ENCODE measurements around the gene BMPER.

BMPER gene

DNA sequence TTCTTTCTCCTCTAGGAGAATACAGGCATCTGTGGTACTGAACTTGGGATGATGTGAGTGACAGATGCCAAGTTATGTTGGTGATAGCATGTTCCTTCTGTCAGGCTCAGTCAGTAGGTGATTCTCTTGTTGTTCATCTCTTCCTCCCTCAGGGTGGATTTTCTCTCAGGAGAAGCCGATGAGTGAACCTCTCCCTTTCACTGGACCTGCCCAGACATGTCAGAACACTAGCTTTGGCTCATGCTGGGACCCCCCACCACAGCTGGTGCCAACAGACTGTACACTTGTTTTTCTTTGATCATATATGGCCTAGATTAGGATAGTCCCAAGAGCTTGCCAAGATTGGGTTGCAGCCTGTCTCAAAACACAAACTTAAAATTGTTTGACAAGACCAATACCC is 129.4 kb downstream of the BMPER start:
- no peak for DNase-seq

DNA sequence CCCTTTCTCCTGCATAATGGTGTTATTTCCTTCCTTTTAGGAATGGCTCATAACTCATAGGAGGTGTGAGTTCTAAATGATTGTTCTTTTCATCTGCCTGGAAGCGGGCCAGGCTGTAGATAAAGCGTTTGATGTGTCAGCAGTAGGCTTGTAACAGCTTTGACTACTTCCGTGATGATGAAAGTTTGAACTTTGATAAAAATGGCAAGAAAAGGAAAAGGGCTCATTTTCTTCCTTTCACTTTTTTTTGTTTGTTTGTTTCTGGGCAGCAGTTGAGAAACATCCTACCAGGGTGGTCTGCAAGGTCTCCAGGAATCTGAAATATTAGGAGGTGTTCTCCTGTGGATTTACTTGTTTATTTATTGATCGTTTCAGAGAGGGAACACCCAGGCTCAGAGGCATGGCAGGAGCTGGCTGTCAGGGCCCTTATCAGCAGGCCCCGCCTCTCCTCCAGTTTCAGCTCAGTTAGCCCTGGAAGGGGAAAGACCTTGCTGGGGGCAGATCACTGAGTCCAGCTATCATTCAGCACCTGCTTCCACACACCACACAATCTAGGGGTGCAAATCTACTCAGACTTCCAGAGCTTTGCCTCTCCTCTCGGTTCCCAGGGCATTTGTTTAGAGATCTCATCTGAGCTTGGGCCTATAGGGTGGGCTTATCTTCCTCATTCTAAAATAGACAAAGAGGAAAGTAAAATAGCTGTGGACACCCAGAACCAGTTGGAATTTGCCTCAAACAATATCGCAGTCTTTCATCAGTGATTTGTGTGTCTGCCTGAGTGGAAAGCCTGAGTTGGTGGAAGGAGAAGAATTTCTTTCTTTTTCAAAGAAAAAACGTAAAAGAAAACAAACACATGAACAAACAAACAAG is 130.9 kb downstream of the BMPER start:
- no peak for DNase-seq

DNA sequence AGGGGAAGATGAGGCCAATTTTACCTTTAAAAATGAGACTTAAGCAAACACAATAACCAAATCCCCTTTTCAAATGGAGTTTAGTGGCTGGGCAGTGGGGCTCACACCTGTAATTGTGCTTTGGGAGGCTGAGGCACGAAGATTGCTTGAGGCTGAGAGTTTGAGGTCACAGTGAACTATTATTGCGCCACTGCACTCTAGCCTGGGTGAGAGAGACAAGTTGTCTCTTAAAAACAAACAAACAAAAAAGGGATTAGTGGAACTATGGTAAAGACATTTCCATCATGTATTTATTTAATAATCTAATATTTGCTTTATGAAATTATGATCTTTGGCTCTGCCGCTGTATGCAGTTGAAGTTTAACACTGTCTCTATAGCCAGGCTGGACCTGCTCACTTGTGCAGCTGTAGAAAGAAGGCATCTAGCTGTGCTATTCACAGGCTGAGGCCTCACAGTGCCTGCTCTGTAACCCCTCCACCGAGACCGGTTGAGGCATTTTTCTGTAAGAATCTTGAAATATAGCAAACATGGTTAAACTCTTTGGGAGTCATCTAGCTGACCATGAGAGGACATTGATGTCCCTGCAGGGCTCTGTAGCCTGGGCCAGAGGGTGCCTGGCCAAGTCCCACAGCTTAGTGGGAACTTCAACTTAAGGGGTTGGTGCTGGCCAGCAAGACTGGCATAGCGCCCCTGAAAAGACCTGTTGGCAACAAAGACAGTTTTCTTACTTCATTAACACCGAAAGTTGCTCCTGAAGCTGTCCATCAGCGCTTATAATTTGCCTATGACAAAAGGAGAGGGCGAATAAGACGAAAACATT is 131.8 kb downstream of the BMPER start:
- no peak for DNase-seq

DNA sequence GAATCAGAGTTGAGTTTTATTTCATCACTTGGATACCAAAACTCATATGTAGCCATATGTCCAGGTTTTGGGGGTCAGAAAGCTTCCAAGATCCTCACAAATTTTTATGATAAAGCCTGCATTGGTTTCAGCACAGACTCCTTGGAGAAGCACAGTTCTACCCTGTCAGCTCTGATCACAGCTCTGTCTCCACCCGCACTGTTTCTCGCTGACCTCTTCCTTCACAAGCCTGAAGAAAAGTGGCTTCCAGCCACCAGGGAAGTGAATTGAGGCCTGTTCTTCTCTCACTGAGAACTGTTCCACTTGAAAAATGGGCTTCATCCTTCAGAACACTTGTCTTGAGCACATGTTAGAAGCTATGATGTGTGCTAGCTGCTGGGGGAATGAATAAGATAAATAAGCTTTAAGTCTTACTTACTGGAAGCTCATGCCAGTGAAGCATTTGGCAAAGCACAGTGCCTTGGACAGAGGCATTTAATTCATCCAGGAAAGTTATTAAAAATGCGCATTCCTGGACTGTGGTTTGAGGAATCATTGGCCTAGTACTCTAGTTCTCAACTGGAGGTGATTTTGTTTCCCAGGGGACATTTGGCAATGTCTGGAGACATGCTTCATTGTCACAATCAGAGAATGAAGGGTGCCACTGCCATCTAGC is 133.6 kb downstream of the BMPER start:
- DNase-seq: no peak

DNA sequence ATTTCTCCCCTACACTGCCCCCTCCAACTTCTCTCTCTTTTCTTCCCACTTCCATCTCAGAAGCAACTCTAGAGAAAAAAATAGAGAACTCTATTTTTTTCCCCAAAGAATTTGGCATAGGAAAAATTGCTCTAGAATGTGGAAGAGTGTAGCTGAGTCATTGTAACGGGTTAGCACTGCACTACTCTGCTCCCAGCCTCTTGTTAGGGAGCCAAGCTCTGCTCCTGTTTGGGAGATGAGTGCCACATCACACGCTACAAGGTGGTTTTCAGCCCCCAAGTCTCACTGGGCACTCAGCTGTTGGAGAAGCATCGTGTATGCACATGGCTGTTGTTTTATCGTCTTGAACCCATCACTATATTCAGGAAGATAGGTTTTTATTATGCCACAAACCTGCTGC is 136.4 kb downstream of the BMPER start:
- no peak for DNase-seq

DNA sequence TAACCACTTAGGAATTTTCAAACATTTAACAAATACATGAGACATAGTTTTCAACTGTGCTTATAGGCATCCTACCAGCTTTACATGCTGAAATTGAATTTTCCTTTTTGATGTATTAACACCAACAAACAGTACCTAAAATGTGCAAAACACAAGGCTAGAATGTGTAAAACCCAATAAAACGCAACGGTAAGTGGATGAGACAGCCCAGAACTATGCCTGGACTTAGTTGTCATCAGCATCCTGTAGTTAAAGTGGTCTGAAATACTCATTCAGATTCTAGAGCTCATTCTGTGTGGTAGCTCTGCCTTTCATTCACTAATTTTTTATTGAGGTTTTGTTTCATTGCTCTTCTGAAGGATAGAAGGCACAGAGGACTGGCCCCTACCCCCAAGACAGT is 137.1 kb downstream of the BMPER start:
- no peak for DNase-seq

DNA sequence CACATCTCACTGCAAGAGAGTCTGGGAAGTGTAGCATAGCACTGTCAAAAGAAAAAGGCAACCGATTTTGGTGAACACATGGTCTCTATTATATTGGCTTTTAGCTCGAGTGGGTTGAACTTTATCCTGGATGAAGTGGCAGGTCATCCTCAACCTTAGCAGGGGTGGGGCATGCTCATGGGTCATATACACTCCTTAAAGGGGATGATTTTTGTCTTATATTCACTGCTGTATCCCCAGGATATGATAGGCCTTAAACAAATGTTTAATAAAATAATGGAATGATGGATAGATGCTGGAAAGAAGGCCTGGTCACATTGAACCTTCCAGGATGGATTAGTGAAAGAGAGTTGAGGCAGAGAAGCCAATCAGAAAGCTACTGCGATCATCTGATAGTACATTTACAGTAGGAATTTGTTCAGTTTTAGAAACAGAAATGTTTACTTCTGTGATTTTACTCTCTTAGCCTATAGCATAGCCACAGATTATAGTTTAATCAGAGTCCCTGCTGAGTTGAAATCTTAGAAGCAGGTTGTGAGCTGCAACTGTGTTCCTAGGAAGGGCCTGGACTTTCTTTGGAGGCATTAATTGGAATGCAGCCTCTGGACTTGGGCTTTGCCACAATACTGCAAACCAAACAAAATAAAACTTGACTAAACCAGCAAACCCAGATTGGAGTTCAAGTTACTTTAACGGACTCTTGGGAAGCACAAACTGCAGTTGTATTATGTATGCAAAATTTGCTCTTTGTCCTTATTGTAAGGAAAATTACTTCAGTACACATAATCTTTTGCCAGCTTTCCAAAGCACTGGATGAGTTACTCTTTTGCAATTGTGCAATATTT is 138.3 kb downstream of the BMPER start:
- DNase-seq: no peak

DNA sequence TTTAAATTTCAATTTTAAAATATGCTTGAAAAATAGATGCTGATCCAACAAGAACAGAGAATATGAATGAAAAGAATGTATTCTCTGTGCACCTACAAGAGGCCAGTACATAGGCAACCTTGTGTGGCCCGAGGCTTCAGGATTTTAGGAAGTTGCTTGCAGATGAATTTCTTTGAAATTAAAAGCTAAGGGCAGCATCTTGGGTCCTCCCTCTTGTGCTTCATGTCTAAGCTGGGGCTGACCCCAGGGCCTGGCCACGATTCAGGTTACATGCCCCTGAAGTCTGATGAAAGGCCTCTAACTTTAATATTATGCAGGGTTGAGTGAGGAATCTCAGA is 138.9 kb downstream of the BMPER start:
- DNase-seq: no peak

DNA sequence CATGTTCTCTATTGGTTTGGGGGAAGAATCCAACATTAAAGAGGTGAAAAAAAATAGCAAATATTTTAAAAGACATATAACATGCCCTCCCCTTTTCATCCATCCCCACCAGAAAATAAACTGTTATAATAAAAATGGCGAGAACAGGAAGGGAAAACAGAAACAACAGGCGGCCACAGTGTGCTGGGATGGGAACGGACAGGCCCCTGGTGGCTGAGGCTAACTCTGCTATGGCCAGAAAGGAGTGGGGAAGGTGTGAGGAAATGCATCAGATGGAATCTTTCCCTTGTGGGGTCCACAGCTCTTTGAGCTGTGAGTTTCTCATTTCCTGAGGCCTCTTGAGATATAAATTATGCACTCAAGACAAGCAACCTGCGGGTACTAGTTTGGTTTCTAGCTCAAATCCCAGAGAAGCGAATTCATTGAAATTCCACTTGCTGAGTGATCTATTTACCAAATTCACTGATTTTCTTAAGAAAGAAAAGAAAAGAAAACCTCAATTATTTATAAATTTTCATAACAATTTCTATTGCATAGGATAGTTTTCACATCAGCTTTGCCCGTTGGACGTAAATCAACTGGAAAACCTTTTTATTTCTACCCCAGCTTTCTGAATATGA is 139.5 kb downstream of the BMPER start:
- no peak for DNase-seq

DNA sequence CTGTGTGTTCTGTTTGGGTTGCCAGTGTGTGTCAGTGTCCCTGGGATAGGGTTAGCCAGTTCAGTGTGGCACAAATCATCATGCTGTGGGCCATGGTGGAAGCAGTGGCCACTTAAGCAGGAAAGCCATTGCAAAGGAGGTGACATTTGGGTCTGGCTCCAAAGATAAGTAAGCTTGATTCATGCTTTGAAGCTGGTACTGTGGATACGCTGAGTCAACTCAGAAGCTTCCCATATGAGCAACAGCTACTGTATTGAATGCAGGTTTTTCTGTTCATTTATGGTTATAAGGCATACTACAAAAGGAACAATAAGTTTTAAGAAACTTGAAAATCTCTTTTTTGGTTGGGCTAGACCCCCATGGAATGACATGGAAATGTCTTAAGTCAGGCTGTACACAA is 143.1 kb downstream of the BMPER start:
- no peak for DNase-seq

DNA sequence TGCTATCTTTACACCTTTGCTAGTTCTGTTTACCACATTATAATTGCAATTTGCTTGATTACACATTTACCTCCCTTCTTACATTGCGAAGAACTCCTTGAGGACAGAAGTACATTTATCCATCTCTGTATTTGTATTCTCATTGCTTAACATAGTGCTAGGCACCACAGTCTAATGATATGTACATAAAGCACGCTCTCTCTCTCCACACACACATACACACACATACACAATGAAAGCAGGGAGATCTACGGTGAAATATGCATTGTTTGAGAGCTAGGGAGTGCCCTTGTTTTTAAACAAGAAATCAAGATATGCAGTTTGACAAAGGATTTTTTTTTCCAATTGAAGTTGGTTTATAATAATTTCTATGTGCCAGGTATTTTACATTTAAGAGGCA is 148.7 kb downstream of the BMPER start:
- DNase-seq: no peak

DNA sequence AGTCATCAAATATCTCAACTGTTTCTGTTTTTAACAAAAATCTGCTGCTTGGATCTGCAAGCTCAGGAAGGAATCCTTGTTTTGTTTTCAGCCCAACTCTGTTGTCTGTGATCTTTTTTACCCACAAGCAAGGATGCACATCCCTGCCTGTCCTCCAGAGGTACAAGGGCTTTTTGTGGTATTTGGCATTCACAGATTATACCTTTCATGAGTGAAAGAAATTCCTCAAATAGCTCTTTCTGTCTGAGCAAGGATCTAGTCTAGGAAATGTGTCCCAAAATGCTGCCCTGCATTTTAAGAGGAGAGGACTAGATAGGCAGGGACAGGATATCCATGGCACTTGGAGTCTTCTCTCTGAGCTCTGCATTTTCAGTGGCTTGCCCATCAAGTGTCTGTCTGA is 151.8 kb downstream of the BMPER start:
- no peak for DNase-seq

DNA sequence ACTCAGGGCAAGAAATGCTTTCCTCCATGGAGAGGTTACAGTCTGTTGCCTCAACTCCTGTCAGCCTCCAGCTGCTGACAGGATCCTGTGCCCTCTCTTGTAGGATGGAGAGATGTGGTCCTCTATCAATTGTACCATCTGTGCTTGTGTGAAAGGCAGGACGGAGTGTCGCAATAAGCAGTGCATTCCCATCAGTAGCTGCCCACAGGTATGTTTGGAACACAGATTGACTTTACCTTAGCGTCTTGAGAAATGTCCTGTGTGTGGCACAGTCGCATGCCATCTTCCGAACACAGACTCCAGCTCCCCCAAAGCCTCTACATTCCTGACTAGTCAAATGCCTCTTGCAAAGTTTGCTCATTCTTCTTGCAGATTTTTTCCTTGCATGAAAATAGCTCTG is 152.6 kb downstream of the BMPER start:
- no peak for DNase-seq

DNA sequence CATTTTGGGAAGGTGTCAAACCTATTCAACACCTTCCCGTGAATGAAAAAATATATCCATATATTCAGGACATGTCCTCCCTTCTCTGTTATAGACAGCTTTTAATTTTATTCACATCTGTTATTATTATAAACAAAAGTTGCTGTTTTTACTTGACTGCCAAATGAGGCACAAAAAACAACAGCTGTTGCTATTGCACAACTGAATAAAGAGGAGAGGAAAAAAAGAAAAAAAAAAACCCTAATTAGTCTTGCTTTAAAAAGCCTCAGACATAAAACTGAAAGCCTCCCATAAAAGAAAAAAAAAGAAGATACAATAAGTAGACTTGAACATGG is 153.4 kb downstream of the BMPER start:
- DNase-seq: no peak

DNA sequence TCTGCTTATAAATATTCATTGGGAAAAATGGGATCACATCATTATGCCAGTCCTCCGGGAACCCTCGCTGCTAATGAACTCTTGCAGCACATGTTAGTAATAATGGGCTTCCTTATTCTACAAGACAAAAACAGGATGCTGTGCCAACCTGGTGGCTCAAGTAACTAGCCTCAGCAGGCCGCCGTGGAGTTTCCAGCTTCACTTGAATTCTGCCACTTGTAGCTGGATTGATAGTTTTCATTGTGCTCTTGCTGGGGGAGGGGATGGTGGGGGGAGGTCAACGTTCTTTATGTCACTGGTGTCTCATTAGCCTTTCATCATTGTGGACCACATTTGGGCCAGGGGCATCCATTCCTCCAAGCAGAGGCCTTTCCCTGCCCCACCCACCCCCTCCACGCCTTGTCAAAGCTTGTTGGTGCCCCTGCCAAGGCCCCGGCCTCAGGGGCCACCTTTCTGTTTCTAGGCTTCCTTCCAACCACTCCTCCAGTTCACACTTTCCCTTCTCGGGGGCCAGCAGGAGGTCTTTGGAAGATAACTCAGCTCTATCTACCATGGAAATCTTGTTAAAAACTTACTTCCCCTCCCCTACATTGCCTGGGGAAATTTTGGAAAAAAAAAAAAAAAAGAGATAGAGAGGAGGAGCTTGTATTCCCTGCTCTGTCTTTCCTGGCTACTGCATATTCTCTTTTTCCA is 153.9 kb downstream of the BMPER start:
- no peak for DNase-seq

DNA sequence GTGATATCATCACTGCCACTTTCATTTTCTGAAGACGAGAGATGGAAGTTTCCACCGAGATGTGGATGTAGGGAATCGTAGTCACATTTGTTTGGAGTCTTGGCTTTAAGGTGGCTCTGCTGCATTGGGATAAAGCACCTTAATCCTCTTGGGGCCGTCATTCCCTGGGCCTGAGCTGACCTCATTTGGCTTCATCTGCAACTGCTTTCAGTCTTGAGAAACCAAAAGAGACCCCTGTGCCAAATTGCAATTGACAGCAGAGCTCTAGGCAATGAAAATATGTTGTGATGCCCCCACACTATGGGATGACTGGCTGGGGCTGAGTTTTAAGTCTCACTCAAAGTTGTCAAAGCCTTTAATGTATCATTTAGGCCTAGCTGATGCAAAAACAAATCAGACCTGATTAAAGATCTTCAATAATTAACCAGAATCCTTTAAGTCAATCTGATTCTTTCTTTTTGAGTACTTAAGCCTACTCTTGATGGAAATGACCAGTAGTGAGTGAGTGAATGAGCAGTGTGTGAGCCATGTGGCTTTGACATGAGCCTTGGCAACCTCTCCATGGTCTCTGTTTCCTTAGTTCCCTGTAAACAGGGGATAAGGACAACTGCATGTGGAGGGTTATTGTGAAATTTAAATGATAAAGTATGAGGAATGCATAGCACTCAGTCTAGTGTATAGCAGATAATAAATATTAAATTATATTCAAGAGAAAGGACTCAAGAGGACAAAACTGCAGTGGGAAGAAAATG is 155.0 kb downstream of the BMPER start:
- no peak for DNase-seq

DNA sequence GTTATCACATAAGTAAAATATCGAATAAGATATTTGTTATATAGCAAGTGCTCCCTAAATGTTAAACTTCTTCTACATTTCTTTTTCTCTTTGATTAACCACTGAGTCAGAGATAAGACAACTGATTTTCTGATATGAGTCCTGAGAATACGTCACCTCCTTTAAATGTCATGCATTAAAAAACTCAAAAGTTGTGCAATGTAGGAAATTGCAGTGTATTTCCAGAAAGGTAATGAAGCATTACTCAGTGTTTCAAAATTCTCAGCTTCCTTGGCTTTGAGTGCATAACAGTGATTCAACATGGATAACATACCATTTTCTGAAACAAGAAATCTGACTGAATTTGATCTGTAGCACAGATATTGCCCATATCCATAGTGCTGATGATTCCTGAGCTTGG is 155.8 kb downstream of the BMPER start:
- DNase-seq: no peak

DNA sequence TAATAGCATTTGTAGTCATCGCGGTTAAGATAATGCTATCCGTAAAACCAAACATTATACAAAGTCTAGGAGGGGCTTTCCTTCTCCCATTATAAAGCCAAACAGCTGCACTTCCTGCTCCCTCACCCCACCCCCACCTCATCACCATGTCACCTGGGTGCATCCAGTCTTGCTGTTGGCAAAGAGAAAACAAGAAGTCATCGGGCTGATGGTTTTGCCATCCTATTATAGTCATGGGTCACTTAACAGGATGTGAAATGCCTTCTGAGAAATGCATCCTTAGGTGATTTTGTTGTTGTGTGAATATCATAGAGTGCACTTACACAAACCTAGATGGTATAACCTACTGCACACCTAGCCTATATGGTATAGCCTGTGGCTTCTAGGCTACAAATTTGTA is 157.0 kb downstream of the BMPER start:
- no peak for DNase-seq

DNA sequence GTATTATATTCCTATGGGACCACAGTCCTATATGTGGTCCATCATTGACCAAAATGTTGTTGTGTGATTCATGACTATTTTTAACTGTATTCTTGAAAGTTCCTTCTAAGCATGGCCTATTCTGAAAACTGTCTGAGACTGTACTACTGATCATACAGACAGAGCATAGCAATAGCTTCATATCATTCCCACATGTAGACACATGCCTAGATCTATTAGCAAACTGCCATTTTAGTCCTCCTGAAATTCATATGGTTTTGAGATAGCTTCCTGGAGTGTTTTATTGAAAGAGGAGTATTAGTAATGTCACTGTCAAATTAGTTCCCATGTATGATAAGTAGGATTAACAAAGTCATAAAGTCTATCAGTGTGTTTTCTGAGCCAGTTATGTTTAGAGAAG is 157.5 kb downstream of the BMPER start:
- DNase-seq: no peak

DNA sequence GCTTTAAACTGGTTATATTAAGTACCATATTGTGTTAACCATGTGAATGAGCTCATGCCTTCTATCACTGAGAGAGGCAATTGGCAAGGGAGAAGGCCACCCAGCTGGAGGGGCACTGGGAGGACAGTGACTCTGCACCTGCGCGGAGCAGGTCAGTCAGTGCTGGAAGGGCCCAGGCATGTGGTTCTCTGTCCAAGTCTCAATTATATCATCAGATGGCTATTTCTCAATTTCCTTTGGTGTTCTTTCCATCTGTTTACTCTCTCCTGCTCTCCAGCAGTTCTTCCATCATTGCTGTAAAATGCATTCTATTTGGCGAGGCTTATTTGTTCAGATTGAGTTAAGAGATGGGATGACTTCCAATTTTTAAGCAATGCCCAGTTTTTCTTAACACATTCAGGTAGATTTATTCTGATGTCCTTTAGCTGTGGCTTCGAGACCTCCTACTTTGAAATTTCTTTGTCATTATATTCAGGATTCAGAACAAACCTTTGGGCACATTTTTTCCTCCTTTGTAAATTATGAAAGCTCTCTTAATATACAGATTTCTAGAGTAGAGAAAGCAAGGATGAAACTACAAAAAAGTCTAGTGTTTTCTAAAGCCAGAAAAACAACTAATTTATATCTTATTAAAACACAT is 159.3 kb downstream of the BMPER start:
- DNase-seq: no peak

DNA sequence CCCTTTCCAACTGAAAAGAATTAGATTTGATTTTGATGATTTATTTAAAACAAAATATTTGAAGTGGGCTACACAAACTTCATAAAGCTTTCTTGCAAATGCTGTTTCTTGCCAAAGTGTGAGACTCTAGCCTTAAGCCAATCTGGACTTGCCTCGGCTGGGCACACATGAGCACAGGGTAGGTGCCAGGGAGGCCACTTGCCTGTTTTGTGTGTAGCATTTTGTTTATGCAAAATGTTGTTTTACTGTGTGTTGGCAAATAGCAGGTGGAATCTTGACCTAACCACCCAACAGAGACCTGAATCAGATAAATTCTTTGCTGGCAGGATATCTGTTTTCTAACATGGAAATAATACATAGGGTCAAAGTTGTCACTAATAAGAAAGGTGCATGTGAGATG is 161.1 kb downstream of the BMPER start:
- no peak for DNase-seq

Measured in CD4-positive, alpha-beta T cell treated with Interleukin-17A for 4 hours (primary cell).